Panc1 (cell line): ENCODE data around the gene HLA-DPB1. TPM values are rescaled to one million over a fixed set of nuclear protein-coding genes. Genes with fewer than 3 reads are reported as not detected.
"Not testable (repeated sequence)": the region's sequence is repeated elsewhere in the genome, so short reads cannot be mapped to it uniquely, and the experiment has no call there.

ENCODE experiments used
- ATAC-seq: fragments of 200-7000 bp; cut with Tn5 transposase; 2 replicates; pipeline ENCODE4 v1.9.1; 2020; ENCODE audit warnings: mild to moderate bottlenecking, moderate library complexity
- BruUV-seq: library from RNA; stranded (reverse); fragments of 400-500 nt; replicated peaks from 2 replicates; lab custom pipeline; 2021; lab: Mats Ljungman, UMichigan
- CTCF ChIA-PET: fragments of 300-600 bp; sonication (Branson Sonifier 250); formaldehyde crosslinking; loops from one replicate; lab custom pipeline; 2022; ENCODE audit warnings: antibody characterized with exemption; lab: Charles Lee
- POLR2A ChIA-PET: fragments of 300-600 bp; sonication (Branson Sonifier 250); formaldehyde crosslinking; loops from one replicate; lab custom pipeline; 2022; ENCODE audit warnings: antibody characterized with exemption; lab: Charles Lee
- DNase-seq: peaks from one replicate; pipeline ENCODE4 v3.0.0-alpha.2; 2010; ENCODE audit warnings: low read depth, low spot score
- H3K27ac ChIP-seq: 2 replicates; pipeline ENCODE4 v1.5.1; 2011; ENCODE audit warnings: mild to moderate bottlenecking, low read length, inconsistent platforms
- H3K27me3 ChIP-seq: fragments of 200-500 bp; sonication (Bioruptor generic); 2 replicates; pipeline ENCODE4 v1.6.0; 2014; ENCODE audit warnings: low read length, inconsistent platforms; ENCODE audit not compliant: control insufficient read depth, insufficient read depth
- H3K36me3 ChIP-seq: fragments of 200-500 bp; sonication (Bioruptor generic); 2 replicates; pipeline ENCODE4 v1.5.1; 2014; ENCODE audit warnings: inconsistent platforms, mild to moderate bottlenecking, low read length, moderate library complexity; ENCODE audit not compliant: control insufficient read depth, insufficient read depth
- H3K4me1 ChIP-seq: 2 replicates; pipeline ENCODE4 v1.5.1; 2011; ENCODE audit warnings: inconsistent platforms, mild to moderate bottlenecking, low read length, moderate library complexity; ENCODE audit not compliant: control insufficient read depth, insufficient read depth
- H3K4me3 ChIP-seq, 2 experiments: 2 replicates each; pipeline ENCODE4 v1.5.1; 2011 to 2012; ENCODE audit warnings: low read depth in 2 of 2, low read length in 2 of 2, mild to moderate bottlenecking in 2 of 2, inconsistent platforms in 1 of 2, moderate library complexity in 1 of 2
- H3K9me3 ChIP-seq: fragments of 200-500 bp; sonication (Bioruptor generic); 2 replicates; pipeline ENCODE4 v1.5.1; 2014; ENCODE audit warnings: low read depth, mild to moderate bottlenecking, inconsistent platforms, low read length, moderate library complexity; ENCODE audit not compliant: control insufficient read depth, insufficient read depth
- POLR2AphosphoS5 ChIP-seq: IDR thresholded peaks from 2 replicates; pipeline ENCODE4 v1.6.1; 2012; ENCODE audit warnings: mild to moderate bottlenecking, low read depth, low read length, moderate library complexity
- SIN3A ChIP-seq: IDR thresholded peaks from 2 replicates; pipeline ENCODE4 v1.6.1; 2012; ENCODE audit warnings: low read depth, mild to moderate bottlenecking, low read length, moderate library complexity, borderline replicate concordance; ENCODE audit not compliant: insufficient read depth
- TCF7L2 ChIP-seq: IDR thresholded peaks from 2 replicates; pipeline ENCODE4 v1.6.1; 2011; ENCODE audit warnings: mild to moderate bottlenecking, low read depth, low read length, inconsistent platforms
- in situ Hi-C: cut with HindIII; loops from 2 replicates; pipeline ENCODE4 v1.10.0; 2016; ENCODE audit warnings: low sequenced_read_pairs, low pct_unique_long_range_greater_than_20kb
- intact Hi-C: fragments of 100-400 bp; cut with micrococcal nuclease; formaldehyde crosslinking; loops from one replicate; pipeline ENCODE4 v1.10.0; 2022; ENCODE audit not compliant: unreplicated experiment
- total RNA-seq: library from RNA; stranded (reverse); gene quantifications from one replicate; pipeline ENCODE4 v1.2.1, GENCODE V29; 2021; ENCODE audit not compliant: unreplicated experiment
- TF ChIP-seq, protein P1 (sequence below), 2 experiments: IDR thresholded peaks; 2 replicates each; pipeline ENCODE4 v1.6.1; 2011 to 2012; ENCODE audit warnings: low read depth in 2 of 2, control low read depth in 1 of 2, low read length in 1 of 2, mild to moderate bottlenecking in 1 of 2, moderate library complexity in 1 of 2; ENCODE audit not compliant: insufficient read depth in 1 of 2
- TF ChIP-seq, protein P2 (sequence below): fragments of 450-650 bp; IDR thresholded peaks from 2 replicates; pipeline ENCODE4 v1.5.1; 2017; ENCODE audit warnings: mild to moderate bottlenecking

HLA-DPB1 gene
- total RNA-seq, 1 experiment from 2014 or later = 0.64 TPM

DNA sequence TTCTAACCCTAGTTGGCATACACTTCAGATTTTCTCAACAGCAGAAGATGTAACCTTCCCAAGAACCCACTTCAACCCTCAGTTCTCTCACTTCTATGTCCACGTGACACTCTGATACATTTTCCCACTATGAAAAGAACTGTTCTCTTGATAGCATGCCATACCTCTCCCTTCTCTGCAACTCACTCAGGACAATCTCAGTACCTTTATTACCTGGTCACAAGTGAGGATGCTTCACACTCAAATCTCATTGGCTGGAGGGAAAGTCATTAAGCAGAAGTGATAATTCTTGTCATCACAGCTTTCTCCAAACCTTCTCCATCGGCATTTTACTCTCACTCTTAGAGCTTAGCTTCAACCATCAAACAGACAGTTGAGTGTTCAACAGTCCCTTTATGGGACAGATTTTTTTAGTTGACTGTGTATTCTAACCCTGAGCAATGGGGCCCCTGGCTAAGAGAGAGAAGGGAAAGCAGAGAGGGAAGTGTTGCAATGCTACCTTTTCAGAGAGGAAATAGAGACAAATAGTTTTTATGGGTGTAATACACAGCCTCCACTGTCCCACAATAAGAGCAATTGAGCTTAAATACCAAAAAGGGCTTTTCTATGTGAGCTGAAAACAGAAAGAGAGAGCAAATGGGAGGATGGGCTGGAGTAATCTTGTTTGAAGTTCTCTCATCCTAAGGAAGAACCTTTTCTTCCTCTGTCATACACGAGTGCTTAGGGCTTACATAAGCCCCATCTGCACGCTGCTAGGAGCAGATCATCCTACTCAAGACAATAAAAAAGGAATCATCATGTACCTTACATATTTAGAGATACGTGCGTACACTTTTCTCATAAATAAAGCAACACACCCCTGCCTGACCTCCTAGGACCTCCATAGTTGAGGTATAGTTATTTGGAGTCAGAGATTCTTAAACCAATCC is 18.3 kb upstream of the HLA-DPB1 start:
- ChIA-PET POLR2A (no interaction called here), CTCF (no interaction called here)
- no peaks in the 10 kb centered on the region for H3K4me1 ChIP-seq
- no peak overlapping the region for H3K27ac ChIP-seq
- no TSS peak for BruUV-seq
- TF ChIP-seq TCF7L2 = no peak
- TF ChIP-seq SIN3A = no peak
- TF ChIP-seq, protein P1, sequence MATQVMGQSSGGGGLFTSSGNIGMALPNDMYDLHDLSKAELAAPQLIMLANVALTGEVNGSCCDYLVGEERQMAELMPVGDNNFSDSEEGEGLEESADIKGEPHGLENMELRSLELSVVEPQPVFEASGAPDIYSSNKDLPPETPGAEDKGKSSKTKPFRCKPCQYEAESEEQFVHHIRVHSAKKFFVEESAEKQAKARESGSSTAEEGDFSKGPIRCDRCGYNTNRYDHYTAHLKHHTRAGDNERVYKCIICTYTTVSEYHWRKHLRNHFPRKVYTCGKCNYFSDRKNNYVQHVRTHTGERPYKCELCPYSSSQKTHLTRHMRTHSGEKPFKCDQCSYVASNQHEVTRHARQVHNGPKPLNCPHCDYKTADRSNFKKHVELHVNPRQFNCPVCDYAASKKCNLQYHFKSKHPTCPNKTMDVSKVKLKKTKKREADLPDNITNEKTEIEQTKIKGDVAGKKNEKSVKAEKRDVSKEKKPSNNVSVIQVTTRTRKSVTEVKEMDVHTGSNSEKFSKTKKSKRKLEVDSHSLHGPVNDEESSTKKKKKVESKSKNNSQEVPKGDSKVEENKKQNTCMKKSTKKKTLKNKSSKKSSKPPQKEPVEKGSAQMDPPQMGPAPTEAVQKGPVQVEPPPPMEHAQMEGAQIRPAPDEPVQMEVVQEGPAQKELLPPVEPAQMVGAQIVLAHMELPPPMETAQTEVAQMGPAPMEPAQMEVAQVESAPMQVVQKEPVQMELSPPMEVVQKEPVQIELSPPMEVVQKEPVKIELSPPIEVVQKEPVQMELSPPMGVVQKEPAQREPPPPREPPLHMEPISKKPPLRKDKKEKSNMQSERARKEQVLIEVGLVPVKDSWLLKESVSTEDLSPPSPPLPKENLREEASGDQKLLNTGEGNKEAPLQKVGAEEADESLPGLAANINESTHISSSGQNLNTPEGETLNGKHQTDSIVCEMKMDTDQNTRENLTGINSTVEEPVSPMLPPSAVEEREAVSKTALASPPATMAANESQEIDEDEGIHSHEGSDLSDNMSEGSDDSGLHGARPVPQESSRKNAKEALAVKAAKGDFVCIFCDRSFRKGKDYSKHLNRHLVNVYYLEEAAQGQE (IDR thresholded peaks at IDR 0.05; ENCODE audit: insufficient read depth in 1 of 2, low read depth in 2 of 2, low read length in 1 of 2) = no peak
- no peak for TF ChIP-seq POLR2AphosphoS5
- TF ChIP-seq, protein P2, sequence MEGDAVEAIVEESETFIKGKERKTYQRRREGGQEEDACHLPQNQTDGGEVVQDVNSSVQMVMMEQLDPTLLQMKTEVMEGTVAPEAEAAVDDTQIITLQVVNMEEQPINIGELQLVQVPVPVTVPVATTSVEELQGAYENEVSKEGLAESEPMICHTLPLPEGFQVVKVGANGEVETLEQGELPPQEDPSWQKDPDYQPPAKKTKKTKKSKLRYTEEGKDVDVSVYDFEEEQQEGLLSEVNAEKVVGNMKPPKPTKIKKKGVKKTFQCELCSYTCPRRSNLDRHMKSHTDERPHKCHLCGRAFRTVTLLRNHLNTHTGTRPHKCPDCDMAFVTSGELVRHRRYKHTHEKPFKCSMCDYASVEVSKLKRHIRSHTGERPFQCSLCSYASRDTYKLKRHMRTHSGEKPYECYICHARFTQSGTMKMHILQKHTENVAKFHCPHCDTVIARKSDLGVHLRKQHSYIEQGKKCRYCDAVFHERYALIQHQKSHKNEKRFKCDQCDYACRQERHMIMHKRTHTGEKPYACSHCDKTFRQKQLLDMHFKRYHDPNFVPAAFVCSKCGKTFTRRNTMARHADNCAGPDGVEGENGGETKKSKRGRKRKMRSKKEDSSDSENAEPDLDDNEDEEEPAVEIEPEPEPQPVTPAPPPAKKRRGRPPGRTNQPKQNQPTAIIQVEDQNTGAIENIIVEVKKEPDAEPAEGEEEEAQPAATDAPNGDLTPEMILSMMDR = no peak
- DNase-seq (no peak), ATAC-seq (no peak)
- intact Hi-C loops (no loop called here), in situ Hi-C loops (no loop called here)
- H3K9me3 ChIP-seq = no peaks in the 10 kb centered on the region
- H3K27me3 ChIP-seq = peaks cover 7% of the 10 kb centered on the region; the same call in 1 of the 2 replicates
- H3K36me3 ChIP-seq = no peaks in the 10 kb centered on the region
- H3K4me3 ChIP-seq = no peak overlapping the region

DNA sequence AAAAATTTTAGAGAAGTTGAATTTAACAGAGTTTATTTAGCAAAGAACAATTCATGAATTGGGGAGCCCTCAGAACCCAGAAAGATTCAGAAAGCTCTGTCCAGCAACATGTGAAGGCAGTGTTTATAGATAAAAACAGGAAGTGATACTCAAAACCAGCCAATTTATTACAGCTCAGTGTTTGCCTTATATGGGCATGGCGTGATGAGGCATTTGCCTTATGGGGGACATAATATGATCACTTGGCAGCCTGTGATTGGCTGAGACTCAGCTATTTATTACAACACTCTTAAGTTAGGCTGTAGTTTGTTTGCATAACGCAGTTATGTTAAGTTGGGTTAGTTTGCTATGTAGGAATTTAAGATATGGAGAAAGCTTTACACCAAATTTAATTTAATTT is 13.8 kb upstream of the HLA-DPB1 start:
- intact Hi-C loops (no loop called here), in situ Hi-C loops (no loop called here)
- Histone ChIP-seq H3K27ac (no peak overlapping the region), H3K4me1 (no peaks in the 10 kb centered on the region), H3K36me3 (no peaks in the 10 kb centered on the region), H3K27me3 (peaks cover 17% of the 10 kb centered on the region; the same call in 1 of the 2 replicates), H3K9me3 (no peaks in the 10 kb centered on the region), H3K4me3 (no peak overlapping the region)
- no peak for ATAC-seq
- no peak for DNase-seq
- TF ChIP-seq SIN3A (no peak), TCF7L2 (no peak), POLR2AphosphoS5 (no peak)
- TF ChIP-seq, protein P1 (IDR thresholded peaks at IDR 0.05; ENCODE audit: insufficient read depth in 1 of 2, low read depth in 2 of 2, low read length in 1 of 2) = no peak
- TF ChIP-seq, protein P2 = no peak
- CTCF ChIA-PET = interaction anchor here (0.5 kb wide), 1 partner anchor 73 kb away, joined by 3 read pairs; no protein-coding TSS in a partner anchor
- POLR2A ChIA-PET = no interaction called here
- no TSS peak for BruUV-seq

- H3K9me3 ChIP-seq, H3K4me3 ChIP-seq, BruUV-seq, H3K4me1 ChIP-seq, ATAC-seq, DNase-seq, POLR2A ChIA-PET, CTCF ChIA-PET, in situ Hi-C loops, intact Hi-C loops, H3K36me3 ChIP-seq, H3K27ac ChIP-seq: not testable (repeated sequence)
- H3K27me3 ChIP-seq = peaks cover 16% of the 10 kb centered on the region; the same call in 1 of the 2 replicates
Measured at GRCh38 chr6:33063435-33063834, 12.4 kb upstream of the HLA-DPB1 start.
